K562 (cell line): Measurements from ENCODE around the gene MDFIC. TPM values are rescaled to one million over a fixed set of nuclear protein-coding genes. Genes with fewer than 3 reads are reported as not detected.

Experiments
- ATAC-seq: fragments of 200-7000 bp; cut with Tn5 transposase; 3 replicates; pipeline ENCODE4 v1.9.1; 2020; ENCODE audit warnings: moderate library complexity
- BruUV-seq: library from RNA; stranded (reverse); fragments of 400-500 nt; replicated peaks from 2 replicates; lab custom pipeline; 2021; lab: Mats Ljungman, UMichigan
- CTCF ChIA-PET: fragments of 300-600 bp; formaldehyde crosslinking; extraction: SDS; loops from one replicate; lab custom pipeline; 2021; ENCODE audit warnings: low intra/inter-chr PET ratio; lab: Yijun Ruan, JAX
- POLR2A ChIA-PET: fragments of 300-600, 350-650 bp; sonication (Branson Sonifier 250); formaldehyde crosslinking; extraction: SDS; loops from one replicate; lab custom pipeline; 2021; ENCODE audit warnings: antibody characterized with exemption, inconsistent platforms; lab: Yijun Ruan, JAX
- DNase-seq, 4 experiments: peaks; one replicate each; pipeline versions ENCODE4 v3.0.0 to v3.0.0-alpha.2; 2011 to 2018; ENCODE audit warnings: low spot score in 3 of 4, mixed read lengths in 3 of 4; ENCODE audit errors: extremely low read depth in 1 of 4
- FAIRE-seq: peaks from 2 replicates; lab custom pipeline; 2011; peaks lifted over from hg19 to GRCh38; lab: Jason Lieb, UNC
- H2AFZ ChIP-seq: 2 replicates; pipeline ENCODE4 v1.6.0; 2011; ENCODE audit warnings: low read depth, low read length, control low read depth, inconsistent platforms
- H3K27ac ChIP-seq: fragments of 200-600 bp; 3 replicates; pipeline ENCODE4 v1.8.0; 2011; ENCODE audit warnings: low read depth, mild to moderate bottlenecking, control low read depth, inconsistent platforms, low read length, moderate library complexity, mixed read lengths; ENCODE audit errors: extremely low read depth
- H3K27me3 ChIP-seq, 2 experiments: fragments of 300-600 bp in 1 of 2; 2 replicates in 1 of 2; 3 replicates in 1 of 2; pipeline versions ENCODE4 v1.6.0 to v1.8.0; 2011; ENCODE audit warnings: inconsistent platforms in 2 of 2, low read length in 2 of 2, mild to moderate bottlenecking in 1 of 2, mixed read lengths in 1 of 2, moderate library complexity in 1 of 2; ENCODE audit not compliant: control insufficient read depth in 2 of 2, insufficient read depth in 2 of 2
- H3K36me3 ChIP-seq: fragments of 300-600 bp; 3 replicates; pipeline ENCODE4 v1.8.0; 2011; ENCODE audit warnings: mild to moderate bottlenecking, low read length, inconsistent platforms; ENCODE audit not compliant: control insufficient read depth, insufficient read depth
- H3K4me1 ChIP-seq, 2 experiments: fragments of 200-600 bp in 1 of 2; replicated peaks in 1 of 2; 2 replicates in 1 of 2; 3 replicates in 1 of 2; pipeline versions ENCODE4 v1.5.1 to v1.8.0; 2011; ENCODE audit warnings: inconsistent platforms in 2 of 2, low read length in 2 of 2, mild to moderate bottlenecking in 1 of 2, mixed read lengths in 1 of 2, moderate library complexity in 1 of 2; ENCODE audit not compliant: control insufficient read depth in 2 of 2, insufficient read depth in 2 of 2
- H3K4me2 ChIP-seq: 2 replicates; pipeline ENCODE4 v1.6.1; 2011; ENCODE audit warnings: low read length, control low read depth, inconsistent platforms, mixed read lengths; ENCODE audit not compliant: insufficient read depth
- H3K4me3 ChIP-seq: fragments of 200-600 bp; sonication (generic), shearing (Covaris generic); 2 replicates; pipeline ENCODE4 v1.5.1; 2016; ENCODE audit warnings: control low read depth, inconsistent platforms
- H3K79me2 ChIP-seq: fragments of 200-600 bp; 3 replicates; pipeline ENCODE4 v1.8.0; 2011; ENCODE audit warnings: low read length, inconsistent platforms; ENCODE audit not compliant: control insufficient read depth, insufficient read depth
- H3K9ac ChIP-seq, 2 experiments: 2 replicates each; pipeline versions ENCODE4 v1.6.0 to v1.6.1; 2011; ENCODE audit warnings: low read depth in 2 of 2, low read length in 2 of 2, control low read depth in 1 of 2, inconsistent platforms in 1 of 2, mild to moderate bottlenecking in 1 of 2, mixed read lengths in 1 of 2; ENCODE audit not compliant: insufficient read depth in 1 of 2
- H3K9me1 ChIP-seq: one replicate; pipeline ENCODE4 v1.6.0; 2011; ENCODE audit warnings: inconsistent platforms, mild to moderate bottlenecking, low read length, moderate library complexity; ENCODE audit not compliant: control insufficient read depth, insufficient read depth
- H3K9me3 ChIP-seq: replicated peaks from 2 replicates; pipeline ENCODE4 v1.5.1; 2011; ENCODE audit warnings: low read depth, low read length, inconsistent platforms; ENCODE audit not compliant: control insufficient read depth, insufficient read depth
- H4K20me1 ChIP-seq: replicated peaks from 2 replicates; pipeline ENCODE4 v1.6.1; 2011; ENCODE audit warnings: low read length, inconsistent platforms, mixed read lengths; ENCODE audit not compliant: control insufficient read depth, insufficient read depth
- ARHGAP35 ChIP-seq: fragments of 450-650 bp; IDR thresholded peaks from 2 replicates; pipeline ENCODE4 v1.6.1; 2018; ENCODE audit not compliant: partially characterized antibody
- EP300 ChIP-seq: IDR thresholded peaks from 2 replicates; pipeline ENCODE4 v1.6.1; 2012; ENCODE audit warnings: low read length, improper control_type of control experiment
- HNRNPL ChIP-seq: fragments of 200-400 bp; formaldehyde crosslinking; IDR thresholded peaks from 2 replicates; pipeline ENCODE4 v1.6.1; 2017; ENCODE audit warnings: low read depth, mild to moderate bottlenecking, low read length
- HNRNPUL1 ChIP-seq: fragments of 200-400 bp; formaldehyde crosslinking; IDR thresholded peaks from 2 replicates; pipeline ENCODE4 v1.6.1; 2017; ENCODE audit warnings: low read length
- MTA3 ChIP-seq: fragments of 450-650 bp; formaldehyde crosslinking; IDR thresholded peaks from 2 replicates; pipeline ENCODE4 v1.6.1; 2017; ENCODE audit warnings: mild to moderate bottlenecking, borderline replicate concordance
- VEZF1 ChIP-seq: fragments of 200-800 bp; sonication (Bioruptor generic); IDR thresholded peaks from 2 replicates; pipeline ENCODE4 v1.6.1; 2017; ENCODE audit warnings: missing genetic modification characterization, missing compliant biosample characterization
- ZC3H11A ChIP-seq: IDR thresholded peaks from 2 replicates; pipeline ENCODE4 v1.6.1; 2012; ENCODE audit warnings: low read depth, low read length, improper control_type of control experiment
- ZFX ChIP-seq: sonication (generic); formaldehyde crosslinking; IDR thresholded peaks from 2 replicates; pipeline ENCODE4 v1.8.0; 2022; ENCODE audit warnings: mild to moderate bottlenecking, missing genetic modification reagents, moderate library complexity
- ZNF511 ChIP-seq: sonication (generic); formaldehyde crosslinking; IDR thresholded peaks from 2 replicates; pipeline ENCODE4 v1.8.0; 2022; ENCODE audit warnings: mild to moderate bottlenecking, missing genetic modification reagents
- ZNF639 ChIP-seq, 2 experiments: fragments of 200-800 bp in 1 of 2; sonication (Bioruptor generic) in 1 of 2; sonication (generic) in 1 of 2; formaldehyde crosslinking in 1 of 2; IDR thresholded peaks in 1 of 2; conservative IDR thresholded peaks in 1 of 2; 2 replicates each; pipeline versions ENCODE4 v1.5.0 to v1.6.1; 2016 to 2020; ENCODE audit warnings: missing compliant biosample characterization in 1 of 2, missing genetic modification characterization in 1 of 2, missing genetic modification reagents in 1 of 2
- ZNF778 ChIP-seq: fragments of 450-650 bp; formaldehyde crosslinking; IDR thresholded peaks from 2 replicates; pipeline ENCODE4 v1.4.0; 2020; ENCODE audit warnings: mild to moderate bottlenecking, moderate library complexity
- WGBS: fragments of 100-300 bp; shearing (Covaris generic); methylation state at CpG from one replicate; pipeline ENCODE4 v1.1.6; 2016; ENCODE audit warnings: low coverage, mixed read lengths; ENCODE audit not compliant: insufficient coverage; ENCODE audit errors: missing lambda C conversion rate; 5-methylcytosine and 5-hydroxymethylcytosine counted together
- in situ Hi-C: fragments of 300-500 bp; cut with MboI; formaldehyde crosslinking; loops from 4 replicates; pipeline ENCODE4 v1.15.0; 2018; ENCODE audit warnings: inconsistent platforms, mixed read lengths
- intact Hi-C: fragments of 100-400 bp; cut with micrococcal nuclease; formaldehyde crosslinking; loops from 2 replicates; pipeline ENCODE4 v1.14.2; 2022
- polyA plus RNA-seq, 8 experiments: library from polyadenylated mRNA; depleted of rRNA in 4 of 8; stranded (reverse) in 5 of 8; unstranded in 3 of 8; fragments of >200 nt; fragmentation: Nextera tagmentation in 2 of 8; fragmentation: Illumina TruSeq in 1 of 8; extraction: Ambion mirVana in 2 of 8; extraction: Trizol in 1 of 8; gene quantifications; 2 replicates each; pipeline versions ENCODE4 v1.2.1 to v1.2.3, GENCODE V29; 2011 to 2014; ENCODE audit warnings: inconsistent platforms in 1 of 8, missing spikeins in 1 of 8
- total RNA-seq, 7 experiments: library from RNA; depleted of rRNA in 6 of 7; stranded (reverse); fragments of >200 nt in 6 of 7; fragmentation: Illumina TruSeq in 2 of 7; extraction: Trizol in 2 of 7; gene quantifications; 2 replicates each; pipeline versions ENCODE4 v1.2.1 to v1.2.3, GENCODE V29; 2011 to 2021; ENCODE audit warnings: low replicate concordance in 1 of 7

Gene MDFIC
- total and polyA plus RNA-seq, 9 of the 15 experiments (the other 6 are each of a cell fraction or from before 2014, with no cell fraction given), result 0.13 to 0.24 TPM; not detected in 7

GRCh38 chr7:114901771-114902170 lies 20.1 kb upstream of the MDFIC start (continued):
- TF ChIP-seq ZNF639 (CRISPR knock-in tag; conservative IDR thresholded peaks at IDR 0.05 in 1 of 2, IDR thresholded peaks at IDR 0.05 in 1 of 2), result no peak
- TF ChIP-seq MTA3, result no peak
- TF ChIP-seq ZC3H11A, result no peak
- TF ChIP-seq ZNF778 (CRISPR knock-in tag), result no peak
- TF ChIP-seq ARHGAP35, result no peak

- Histone ChIP-seq H3K4me1 (no peaks in the 10 kb centered on the region), H3K9ac (no peak overlapping the region), H3K9me1 (no peaks in the 10 kb centered on the region), H3K9me3 (no peaks in the 10 kb centered on the region), H2AFZ (no peak overlapping the region), H4K20me1 (no peaks in the 10 kb centered on the region), H3K79me2 (no peaks in the 10 kb centered on the region), H3K36me3 (no peaks in the 10 kb centered on the region), H3K27ac (no peak overlapping the region), H3K27me3 (no peaks in the 10 kb centered on the region), H3K4me2 (no peak overlapping the region), H3K4me3 (no peak overlapping the region)
- intact Hi-C loops, result no loop called here
- DNase-seq (no peak), ATAC-seq (no peak), FAIRE-seq (no peak)
- 0% methylated on average over 2 of the region's 2 CpGs for WGBS
- in situ Hi-C loops, result no loop called here
- CTCF ChIA-PET, result no interaction called here
- POLR2A ChIA-PET, result no interaction called here
- no TSS peak for BruUV-seq
- TF ChIP-seq ZNF511 (CRISPR knock-in tag) (no peak), VEZF1 (CRISPR knock-in tag) (no peak), ZFX (no peak), EP300 (no peak), HNRNPUL1 (no peak), HNRNPL (no peak)
These were observed 18.8 kb upstream of the MDFIC start for GRCh38 chr7:114903131-114903530.
